ENCODE data around the gene RNF121. TPM values are rescaled to one million over a fixed set of nuclear protein-coding genes. Genes with fewer than 3 reads are reported as not detected.

Gene RNF121
- total and polyA plus RNA-seq, 12 donors, result 13.3 to 49.3 (median 31.3) TPM

- no peak for TF ChIP-seq POLR2A (IDR thresholded peaks at IDR 0.05)
- TF ChIP-seq, protein P1, sequence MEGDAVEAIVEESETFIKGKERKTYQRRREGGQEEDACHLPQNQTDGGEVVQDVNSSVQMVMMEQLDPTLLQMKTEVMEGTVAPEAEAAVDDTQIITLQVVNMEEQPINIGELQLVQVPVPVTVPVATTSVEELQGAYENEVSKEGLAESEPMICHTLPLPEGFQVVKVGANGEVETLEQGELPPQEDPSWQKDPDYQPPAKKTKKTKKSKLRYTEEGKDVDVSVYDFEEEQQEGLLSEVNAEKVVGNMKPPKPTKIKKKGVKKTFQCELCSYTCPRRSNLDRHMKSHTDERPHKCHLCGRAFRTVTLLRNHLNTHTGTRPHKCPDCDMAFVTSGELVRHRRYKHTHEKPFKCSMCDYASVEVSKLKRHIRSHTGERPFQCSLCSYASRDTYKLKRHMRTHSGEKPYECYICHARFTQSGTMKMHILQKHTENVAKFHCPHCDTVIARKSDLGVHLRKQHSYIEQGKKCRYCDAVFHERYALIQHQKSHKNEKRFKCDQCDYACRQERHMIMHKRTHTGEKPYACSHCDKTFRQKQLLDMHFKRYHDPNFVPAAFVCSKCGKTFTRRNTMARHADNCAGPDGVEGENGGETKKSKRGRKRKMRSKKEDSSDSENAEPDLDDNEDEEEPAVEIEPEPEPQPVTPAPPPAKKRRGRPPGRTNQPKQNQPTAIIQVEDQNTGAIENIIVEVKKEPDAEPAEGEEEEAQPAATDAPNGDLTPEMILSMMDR (IDR thresholded peaks at IDR 0.05), result no peak
- H3K27ac ChIP-seq, result no peak overlapping the region
- 94 to 99% (median 96%) methylated on average over 4 of the region's 4 CpGs for WGBS, 4 donors
- no peaks in the 10 kb centered on the region for H3K27me3 ChIP-seq
- peaks cover 0 to 9% of the 10 kb centered on the region in 2 donors for H3K4me1 ChIP-seq (replicated peaks in 1 of 2)
- DNase-seq, result no peak
- H3K9me3 ChIP-seq (replicated peaks in 1 of 3), result no peaks in the 10 kb centered on the region
- no peak overlapping the region for H3K4me3 ChIP-seq
- intact Hi-C loops (cut with DNase I), result no loop called here
- no peaks in the 10 kb centered on the region for H3K36me3 ChIP-seq (replicated peaks in 1 of 2)
Observed at GRCh38 chr11:71979094-71979493, 50.2 kb downstream of the RNF121 start.

- intact Hi-C loops (cut with DNase I), result no loop called here
- Histone ChIP-seq H3K9me3 (replicated peaks in 1 of 3) (no peaks in the 10 kb centered on the region), H3K4me3 (no peak overlapping the region), H3K27ac (no peak overlapping the region), H3K36me3 (replicated peaks in 1 of 2) (no peaks in the 10 kb centered on the region), H3K27me3 (no peaks in the 10 kb centered on the region), H3K4me1 (replicated peaks in 1 of 2) (peaks cover 0 to 9% of the 10 kb centered on the region in 2 donors)
- 86 to 91% (median 88%) methylated on average over 3 of the region's 3 CpGs for WGBS, 4 donors
- no peak for DNase-seq
- TF ChIP-seq, protein P1 (IDR thresholded peaks at IDR 0.05), result no peak
- TF ChIP-seq POLR2A (IDR thresholded peaks at IDR 0.05), result no peak
Observed at GRCh38 chr11:71979602-71980001, 50.8 kb downstream of the RNF121 start.

DNA sequence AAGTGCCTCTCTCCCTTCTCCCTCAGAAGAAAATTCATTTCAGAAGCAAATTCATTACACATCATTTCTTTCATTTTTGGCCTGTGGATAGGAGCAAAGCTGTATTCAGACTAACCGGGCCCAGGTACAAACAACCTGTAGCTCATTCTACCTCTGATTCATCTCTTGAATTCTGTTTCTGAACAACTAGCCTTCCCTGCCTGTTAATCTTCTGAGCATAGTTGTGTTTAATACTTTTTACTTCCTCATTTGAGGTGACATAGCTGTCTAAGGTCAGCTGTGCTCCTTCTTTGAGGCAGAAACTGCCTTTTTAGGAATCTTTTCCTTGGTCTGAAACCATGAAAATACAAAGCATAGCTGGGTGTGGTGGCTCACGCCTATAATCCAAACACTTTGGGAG lies 57.3 kb downstream of the RNF121 start:
- H3K27ac ChIP-seq, result no peak overlapping the region
- intact Hi-C loops (cut with DNase I), result no loop called here
- TF ChIP-seq, protein P1 (IDR thresholded peaks at IDR 0.05), result no peak
- no peak for TF ChIP-seq POLR2A (IDR thresholded peaks at IDR 0.05)

GRCh38 chr11:71987521-71987920 lies 58.7 kb downstream of the RNF121 start:
- WGBS, 4 donors, result 44 to 67% (median 47%) methylated on average over 2 of the region's 2 CpGs
- H3K27ac ChIP-seq, result no peak overlapping the region

More for the DNA sequence above, 57.3 kb downstream of the RNF121 start:
- 84 to 93% (median 90%) methylated on average over 2 of the region's 2 CpGs for WGBS, 4 donors
- Histone ChIP-seq H3K36me3 (replicated peaks in 1 of 2) (no peaks in the 10 kb centered on the region), H3K9me3 (replicated peaks in 1 of 3) (no peaks in the 10 kb centered on the region), H3K4me1 (replicated peaks in 1 of 2) (no peaks in the 10 kb centered on the region), H3K27me3 (no peaks in the 10 kb centered on the region), H3K4me3 (no peak overlapping the region)
- no peak for DNase-seq

More at GRCh38 chr11:71987521-71987920, 58.7 kb downstream of the RNF121 start:
- H3K9me3 ChIP-seq (replicated peaks in 1 of 3), result no peaks in the 10 kb centered on the region
- H3K4me1 ChIP-seq (replicated peaks in 1 of 2), result no peaks in the 10 kb centered on the region
- TF ChIP-seq, protein P1 (IDR thresholded peaks at IDR 0.05), result no peak
- H3K4me3 ChIP-seq, result no peak overlapping the region
- no peaks in the 10 kb centered on the region for H3K36me3 ChIP-seq (replicated peaks in 1 of 2)
- no peaks in the 10 kb centered on the region for H3K27me3 ChIP-seq
- intact Hi-C loops (cut with DNase I), result no loop called here
- no peak for DNase-seq
